GM06990 (cell line): Measurements from ENCODE around the gene ARHGAP42.

Experiments
- DNase-seq: peaks from one replicate; pipeline ENCODE4 v3.0.0-alpha.2; 2011; ENCODE audit not compliant: insufficient read length; ENCODE audit errors: extremely low read depth
- H3K27me3 ChIP-seq: replicated peaks from 2 replicates; pipeline ENCODE4 v1.6.0; 2011; ENCODE audit warnings: low read length; ENCODE audit not compliant: control insufficient read depth, insufficient read depth
- H3K36me3 ChIP-seq: 2 replicates; pipeline ENCODE4 v1.5.1; 2011; ENCODE audit warnings: low read length; ENCODE audit not compliant: control insufficient read depth, insufficient read depth
- H3K4me3 ChIP-seq: replicated peaks from 2 replicates; pipeline ENCODE4 v1.5.1; 2011; ENCODE audit warnings: low read depth, mild to moderate bottlenecking, control low read depth, low read length
- CTCF ChIP-seq: IDR thresholded peaks from 2 replicates; pipeline ENCODE4 v1.5.1; 2011; ENCODE audit warnings: low read length, control low read depth, mild to moderate bottlenecking, inconsistent platforms; ENCODE audit not compliant: insufficient read depth, poor library complexity, severe bottlenecking

Gene ARHGAP42

GRCh38 chr11:100805506-100806199 is 118.6 kb downstream of the ARHGAP42 start:
- H3K27me3 ChIP-seq = no peaks in the 10 kb centered on the region
- no peak for TF ChIP-seq CTCF
- DNase-seq = no peak

GRCh38 chr11:100806296-100806695 is 119.2 kb downstream of the ARHGAP42 start:
- Histone ChIP-seq H3K27me3 (no peaks in the 10 kb centered on the region), H3K4me3 (no peak overlapping the region), H3K36me3 (no peaks in the 10 kb centered on the region)
- DNase-seq = no peak
- TF ChIP-seq CTCF = no peak

More at GRCh38 chr11:100805506-100806199, 118.6 kb downstream of the ARHGAP42 start:
- Histone ChIP-seq H3K4me3 (no peak overlapping the region), H3K36me3 (no peaks in the 10 kb centered on the region)

GRCh38 chr11:100808904-100809491 is 121.9 kb downstream of the ARHGAP42 start:
- no peaks in the 10 kb centered on the region for H3K36me3 ChIP-seq
- DNase-seq = no peak
- no peak overlapping the region for H3K4me3 ChIP-seq

GRCh38 chr11:100810146-100810545 is 123.1 kb downstream of the ARHGAP42 start:
- Histone ChIP-seq H3K4me3 (no peak overlapping the region), H3K36me3 (no peaks in the 10 kb centered on the region), H3K27me3 (no peaks in the 10 kb centered on the region)
- no peak for TF ChIP-seq CTCF
- no peak for DNase-seq

More at GRCh38 chr11:100808904-100809491, 121.9 kb downstream of the ARHGAP42 start:
- H3K27me3 ChIP-seq = no peaks in the 10 kb centered on the region
- TF ChIP-seq CTCF = no peak

DNA sequence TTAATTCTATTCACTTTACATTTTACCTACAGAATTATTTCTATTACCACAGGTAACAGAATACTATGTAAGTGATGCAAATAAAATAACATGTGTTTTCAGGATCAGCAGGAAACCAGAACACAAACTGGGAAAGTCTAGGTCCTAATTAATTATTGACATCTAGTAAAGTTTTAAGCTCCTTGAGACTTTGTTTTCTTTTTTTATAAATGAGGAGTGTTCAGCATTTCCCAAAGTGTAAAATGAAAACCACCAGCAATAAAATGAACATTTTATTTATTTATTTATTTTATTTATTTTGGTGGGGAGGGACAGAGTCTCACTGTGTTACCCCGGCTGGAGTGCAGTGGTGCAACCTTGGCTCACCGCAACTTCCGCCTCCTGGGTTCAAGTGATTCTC is 123.6 kb downstream of the ARHGAP42 start:
- Histone ChIP-seq H3K36me3 (no peaks in the 10 kb centered on the region), H3K4me3 (no peak overlapping the region), H3K27me3 (no peaks in the 10 kb centered on the region)
- DNase-seq = no peak
- no peak for TF ChIP-seq CTCF
